ENCODE data around the gene HSD17B1. TPM values are rescaled to one million over a fixed set of nuclear protein-coding genes. Genes with fewer than 3 reads are reported as not detected.
"Not testable (repeated sequence)": the region's sequence is repeated elsewhere in the genome, so short reads cannot be mapped to it uniquely, and the experiment has no call there.

The HSD17B1 gene, protein sequence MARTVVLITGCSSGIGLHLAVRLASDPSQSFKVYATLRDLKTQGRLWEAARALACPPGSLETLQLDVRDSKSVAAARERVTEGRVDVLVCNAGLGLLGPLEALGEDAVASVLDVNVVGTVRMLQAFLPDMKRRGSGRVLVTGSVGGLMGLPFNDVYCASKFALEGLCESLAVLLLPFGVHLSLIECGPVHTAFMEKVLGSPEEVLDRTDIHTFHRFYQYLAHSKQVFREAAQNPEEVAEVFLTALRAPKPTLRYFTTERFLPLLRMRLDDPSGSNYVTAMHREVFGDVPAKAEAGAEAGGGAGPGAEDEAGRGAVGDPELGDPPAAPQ
- total RNA-seq: 1.4 and 2.4 TPM in 2 replicates
- long read RNA-seq: 0 reads

GRCh38 chr17:42552736-42553135, at the start of gene HSD17B1:
Gene HSD17B1, plus strand, starts transcription at chr17:42552923. Its CDS starts 11 bp downstream, at chr17:42552934.
- not testable (repeated sequence) for H3K4me1 Mint-ChIP-seq (ENCODE audit: low read depth); H3K27me3 Mint-ChIP-seq; DNase-seq (ENCODE audit: low spot score, unreplicated experiment); H3K9me3 Mint-ChIP-seq (ENCODE audit: low read depth); H3K36me3 Mint-ChIP-seq (ENCODE audit: insufficient read depth)
- peak within 1 kb of the TSS; percentile 94 for H3K27ac Mint-ChIP-seq
- peak within 1 kb of the TSS; percentile 88 for H3K4me3 Mint-ChIP-seq (ENCODE audit: low read depth)

DNA sequence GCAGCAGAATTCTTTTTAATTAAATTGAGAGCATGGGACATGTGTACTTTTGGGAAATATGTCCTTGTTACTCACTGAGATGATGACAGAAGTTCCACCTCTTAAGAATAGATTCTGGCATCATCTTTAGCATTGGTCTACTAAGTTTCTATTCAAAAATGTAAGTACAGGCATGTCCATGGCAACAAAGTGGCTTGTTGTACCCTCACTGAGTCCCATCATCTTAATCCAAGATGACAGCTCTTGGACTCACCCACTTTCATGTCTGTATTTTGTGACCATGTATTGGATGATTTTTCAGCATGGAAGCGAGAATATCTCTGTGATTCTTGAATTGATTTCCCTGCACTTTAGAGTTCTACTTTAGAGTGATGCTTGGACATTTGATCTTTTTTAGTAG, 49.8 kb upstream of the HSD17B1 start:
- TF ChIP-seq, protein P1, sequence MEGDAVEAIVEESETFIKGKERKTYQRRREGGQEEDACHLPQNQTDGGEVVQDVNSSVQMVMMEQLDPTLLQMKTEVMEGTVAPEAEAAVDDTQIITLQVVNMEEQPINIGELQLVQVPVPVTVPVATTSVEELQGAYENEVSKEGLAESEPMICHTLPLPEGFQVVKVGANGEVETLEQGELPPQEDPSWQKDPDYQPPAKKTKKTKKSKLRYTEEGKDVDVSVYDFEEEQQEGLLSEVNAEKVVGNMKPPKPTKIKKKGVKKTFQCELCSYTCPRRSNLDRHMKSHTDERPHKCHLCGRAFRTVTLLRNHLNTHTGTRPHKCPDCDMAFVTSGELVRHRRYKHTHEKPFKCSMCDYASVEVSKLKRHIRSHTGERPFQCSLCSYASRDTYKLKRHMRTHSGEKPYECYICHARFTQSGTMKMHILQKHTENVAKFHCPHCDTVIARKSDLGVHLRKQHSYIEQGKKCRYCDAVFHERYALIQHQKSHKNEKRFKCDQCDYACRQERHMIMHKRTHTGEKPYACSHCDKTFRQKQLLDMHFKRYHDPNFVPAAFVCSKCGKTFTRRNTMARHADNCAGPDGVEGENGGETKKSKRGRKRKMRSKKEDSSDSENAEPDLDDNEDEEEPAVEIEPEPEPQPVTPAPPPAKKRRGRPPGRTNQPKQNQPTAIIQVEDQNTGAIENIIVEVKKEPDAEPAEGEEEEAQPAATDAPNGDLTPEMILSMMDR (IDR thresholded peaks at IDR 0.05; ENCODE audit: unreplicated experiment): no peak
- H3K4me3 Mint-ChIP-seq (ENCODE audit: low read depth): no peak overlapping the region

DNA sequence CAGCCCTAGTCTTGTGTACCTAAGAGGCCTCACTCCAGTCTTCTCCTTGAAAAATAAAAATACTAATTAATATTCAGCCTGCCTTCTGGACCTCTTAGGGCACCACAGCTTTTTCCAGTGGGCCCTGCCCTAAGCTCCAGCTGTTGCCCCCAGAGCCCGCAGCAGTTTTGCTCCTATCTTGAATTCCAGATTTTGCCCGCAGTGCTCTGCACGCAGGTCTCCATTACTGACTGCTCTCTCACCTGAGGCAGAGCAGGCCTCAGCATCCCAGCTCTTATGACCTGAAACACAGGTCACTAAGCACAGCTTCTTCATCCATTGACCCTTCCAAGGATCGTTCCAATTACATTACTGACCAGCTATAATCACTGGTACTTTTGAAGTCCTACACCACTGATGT, 45.1 kb upstream of the HSD17B1 start:
- H3K27ac Mint-ChIP-seq: no peak overlapping the region
- no peaks in the 10 kb centered on the region for H3K9me3 Mint-ChIP-seq (ENCODE audit: low read depth)
- H3K27me3 Mint-ChIP-seq: no peaks in the 10 kb centered on the region
- no peak for DNase-seq (ENCODE audit: low spot score, unreplicated experiment)
- H3K36me3 Mint-ChIP-seq (ENCODE audit: insufficient read depth): peaks cover 12% of the 10 kb centered on the region
- no peak overlapping the region for H3K4me3 Mint-ChIP-seq (ENCODE audit: low read depth)
- H3K4me1 Mint-ChIP-seq (ENCODE audit: low read depth): no peaks in the 10 kb centered on the region
- TF ChIP-seq, protein P1 (IDR thresholded peaks at IDR 0.05; ENCODE audit: unreplicated experiment): no peak

More for the DNA sequence above, 49.8 kb upstream of the HSD17B1 start:
- no peaks in the 10 kb centered on the region for H3K9me3 Mint-ChIP-seq (ENCODE audit: low read depth)
- H3K36me3 Mint-ChIP-seq (ENCODE audit: insufficient read depth): peaks cover 18% of the 10 kb centered on the region
- H3K27ac Mint-ChIP-seq: no peak overlapping the region
- H3K4me1 Mint-ChIP-seq (ENCODE audit: low read depth): no peaks in the 10 kb centered on the region
- no peak for DNase-seq (ENCODE audit: low spot score, unreplicated experiment)
- no peaks in the 10 kb centered on the region for H3K27me3 Mint-ChIP-seq

DNA sequence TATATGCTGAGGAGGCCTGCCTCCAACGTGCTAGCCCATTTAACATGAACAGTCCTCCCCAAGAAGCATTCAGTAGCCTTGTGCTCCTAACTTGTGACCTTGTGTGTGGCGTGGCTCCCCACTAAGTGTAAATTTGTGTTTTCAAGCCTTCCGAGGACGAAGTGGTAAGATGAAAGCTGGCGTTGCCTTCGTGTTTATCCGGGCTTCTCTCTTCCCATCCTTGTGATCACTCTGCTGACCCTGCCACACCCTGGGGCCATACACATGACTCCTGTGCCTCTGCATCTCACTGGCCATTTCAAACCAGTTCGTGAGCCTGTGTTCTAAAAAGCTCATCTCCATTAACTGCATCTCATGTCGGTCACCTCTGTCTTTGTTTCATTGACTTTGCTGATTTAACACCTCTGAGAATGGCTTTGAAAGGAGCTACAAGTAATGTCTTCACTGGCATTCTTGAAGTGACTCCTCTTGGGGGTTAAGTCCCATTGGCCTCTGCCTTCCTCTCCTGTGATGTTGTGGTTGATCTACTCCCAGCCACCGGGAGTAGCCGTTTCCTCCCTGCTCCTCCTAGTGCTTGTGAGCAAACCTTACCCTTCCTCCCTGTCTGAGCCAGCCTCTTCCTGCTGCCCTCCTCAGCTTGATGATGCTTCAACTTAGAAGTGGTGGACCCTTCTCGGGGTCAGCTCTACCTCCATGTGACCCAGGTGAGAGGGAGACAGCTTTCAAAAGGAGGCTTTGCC, 44.1 kb upstream of the HSD17B1 start:
- H3K4me1 Mint-ChIP-seq (ENCODE audit: low read depth): no peaks in the 10 kb centered on the region
- H3K4me3 Mint-ChIP-seq (ENCODE audit: low read depth): no peak overlapping the region
- peaks cover 10% of the 10 kb centered on the region for H3K36me3 Mint-ChIP-seq (ENCODE audit: insufficient read depth)
- no peaks in the 10 kb centered on the region for H3K9me3 Mint-ChIP-seq (ENCODE audit: low read depth)
- H3K27ac Mint-ChIP-seq: no peak overlapping the region
- DNase-seq (ENCODE audit: low spot score, unreplicated experiment): no peak
- TF ChIP-seq, protein P1 (IDR thresholded peaks at IDR 0.05; ENCODE audit: unreplicated experiment): no peak
- no peaks in the 10 kb centered on the region for H3K27me3 Mint-ChIP-seq

GRCh38 chr17:42509409-42509808, 43.3 kb upstream of the HSD17B1 start:
- H3K9me3 Mint-ChIP-seq (ENCODE audit: low read depth): no peaks in the 10 kb centered on the region
- no peaks in the 10 kb centered on the region for H3K4me1 Mint-ChIP-seq (ENCODE audit: low read depth)
- TF ChIP-seq, protein P1 (IDR thresholded peaks at IDR 0.05; ENCODE audit: unreplicated experiment): no peak
- H3K36me3 Mint-ChIP-seq (ENCODE audit: insufficient read depth): peaks cover 9% of the 10 kb centered on the region
- no peak overlapping the region for H3K4me3 Mint-ChIP-seq (ENCODE audit: low read depth)
- no peak overlapping the region for H3K27ac Mint-ChIP-seq
- DNase-seq (ENCODE audit: low spot score, unreplicated experiment): no peak
- H3K27me3 Mint-ChIP-seq: no peaks in the 10 kb centered on the region
